GM13976 (cell line): ENCODE measurements around the gene CRYAB.

ENCODE experiments used
- DNase-seq: peaks from one replicate; pipeline ENCODE4 v3.0.0; 2012; ENCODE audit warnings: low spot score
- in situ Hi-C: fragments of 300-500 bp; cut with MboI; formaldehyde crosslinking; loops from one replicate; pipeline ENCODE4 v1.12.0; 2022; ENCODE audit warnings: low sequenced_read_pairs, mixed read lengths, inconsistent platforms; ENCODE audit not compliant: unreplicated experiment
- TF ChIP-seq, protein P1 (sequence below): IDR thresholded peaks from 2 replicates; pipeline ENCODE4 v1.5.1; 2012; ENCODE audit warnings: borderline replicate concordance, mild to moderate bottlenecking; ENCODE audit not compliant: insufficient read depth; ENCODE audit errors: extremely low read depth, missing control alignments, control extremely low read depth

Gene CRYAB

DNA sequence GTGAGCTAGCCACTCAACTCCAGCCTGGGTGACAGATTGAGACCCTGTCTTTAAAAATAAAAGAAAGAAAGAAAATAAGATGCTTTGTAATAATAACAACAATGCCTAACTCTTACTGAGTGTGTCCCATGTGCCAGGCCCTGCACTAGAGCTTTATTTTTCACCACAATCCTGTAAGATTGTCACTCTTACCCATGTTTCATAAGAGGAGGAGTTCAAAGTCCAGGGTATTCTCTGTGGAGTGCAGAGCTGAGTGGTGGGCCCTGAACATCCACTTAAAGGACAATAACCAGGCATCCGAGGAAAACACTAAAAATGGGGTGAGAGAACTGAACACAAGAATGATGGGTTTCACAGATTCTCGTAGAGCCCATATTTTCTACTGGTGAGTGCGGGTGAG is 6.2 kb upstream of the CRYAB start:
- TF ChIP-seq, protein P1, sequence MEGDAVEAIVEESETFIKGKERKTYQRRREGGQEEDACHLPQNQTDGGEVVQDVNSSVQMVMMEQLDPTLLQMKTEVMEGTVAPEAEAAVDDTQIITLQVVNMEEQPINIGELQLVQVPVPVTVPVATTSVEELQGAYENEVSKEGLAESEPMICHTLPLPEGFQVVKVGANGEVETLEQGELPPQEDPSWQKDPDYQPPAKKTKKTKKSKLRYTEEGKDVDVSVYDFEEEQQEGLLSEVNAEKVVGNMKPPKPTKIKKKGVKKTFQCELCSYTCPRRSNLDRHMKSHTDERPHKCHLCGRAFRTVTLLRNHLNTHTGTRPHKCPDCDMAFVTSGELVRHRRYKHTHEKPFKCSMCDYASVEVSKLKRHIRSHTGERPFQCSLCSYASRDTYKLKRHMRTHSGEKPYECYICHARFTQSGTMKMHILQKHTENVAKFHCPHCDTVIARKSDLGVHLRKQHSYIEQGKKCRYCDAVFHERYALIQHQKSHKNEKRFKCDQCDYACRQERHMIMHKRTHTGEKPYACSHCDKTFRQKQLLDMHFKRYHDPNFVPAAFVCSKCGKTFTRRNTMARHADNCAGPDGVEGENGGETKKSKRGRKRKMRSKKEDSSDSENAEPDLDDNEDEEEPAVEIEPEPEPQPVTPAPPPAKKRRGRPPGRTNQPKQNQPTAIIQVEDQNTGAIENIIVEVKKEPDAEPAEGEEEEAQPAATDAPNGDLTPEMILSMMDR: no peak
- DNase-seq: no peak
- in situ Hi-C loops: no loop called here

DNA sequence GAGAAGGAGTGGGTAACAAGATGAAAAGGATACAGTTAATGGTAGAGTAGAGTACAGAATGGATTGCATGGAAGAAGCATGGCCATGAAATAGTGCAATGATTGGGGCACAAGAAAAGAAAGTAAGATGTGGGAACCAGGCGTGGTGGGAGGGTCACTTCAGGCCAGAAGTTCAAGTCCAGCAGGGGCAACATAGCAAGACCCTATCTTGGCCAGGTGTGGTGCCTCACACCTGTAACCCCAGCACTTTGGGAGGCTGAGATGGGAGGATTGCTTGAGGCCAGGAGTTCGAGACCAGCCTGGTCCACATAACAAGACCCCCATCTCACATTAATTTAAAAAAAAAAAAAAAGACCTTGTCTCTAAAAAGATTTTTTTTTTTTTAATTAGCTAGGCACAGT is 5.7 kb upstream of the CRYAB start:
- TF ChIP-seq, protein P1: no peak
- DNase-seq: no peak
- in situ Hi-C loops: no loop called here

DNA sequence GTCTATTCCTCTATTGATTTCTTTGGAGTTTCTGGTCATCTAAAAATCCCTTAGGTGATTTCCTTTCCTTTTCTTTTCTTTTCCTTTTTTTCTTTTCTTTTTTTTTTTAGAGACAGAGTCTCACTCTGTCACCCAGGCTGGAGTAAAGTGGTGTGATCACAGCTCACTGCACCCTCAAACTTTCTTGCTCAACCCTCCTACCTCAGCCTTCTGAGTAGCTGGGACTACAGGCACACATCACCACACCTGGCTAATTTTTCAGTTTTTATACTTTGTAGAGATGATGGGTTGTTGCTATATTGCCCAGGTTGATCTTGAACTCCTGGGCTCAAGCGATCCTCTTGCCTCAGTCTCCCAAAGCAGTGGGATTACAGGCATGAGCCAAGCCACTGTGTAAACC is 5.2 kb upstream of the CRYAB start:
- in situ Hi-C loops: no loop called here
- TF ChIP-seq, protein P1: no peak
- DNase-seq: no peak

DNA sequence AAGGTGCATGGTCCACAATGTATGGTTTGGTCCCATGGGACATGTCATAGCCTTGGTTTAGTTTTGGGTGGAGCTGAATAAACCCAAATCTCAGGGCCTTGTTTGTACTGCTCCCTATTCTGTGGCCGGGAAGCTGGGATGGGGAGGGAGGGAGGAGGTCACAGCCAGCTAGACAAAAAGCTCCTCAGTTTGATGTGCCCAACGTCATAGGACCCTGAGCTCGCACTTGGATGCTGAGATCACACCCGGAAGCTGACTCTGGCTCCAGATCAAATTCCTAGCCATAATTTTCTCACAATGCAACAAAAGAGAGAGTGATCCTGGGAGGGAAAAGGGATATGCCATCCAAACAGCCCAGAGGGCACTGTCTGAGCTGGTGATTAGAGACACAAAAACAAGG is 2.4 kb upstream of the CRYAB start:
- in situ Hi-C loops: no loop called here
- no peak for DNase-seq
- TF ChIP-seq, protein P1: no peak

DNA sequence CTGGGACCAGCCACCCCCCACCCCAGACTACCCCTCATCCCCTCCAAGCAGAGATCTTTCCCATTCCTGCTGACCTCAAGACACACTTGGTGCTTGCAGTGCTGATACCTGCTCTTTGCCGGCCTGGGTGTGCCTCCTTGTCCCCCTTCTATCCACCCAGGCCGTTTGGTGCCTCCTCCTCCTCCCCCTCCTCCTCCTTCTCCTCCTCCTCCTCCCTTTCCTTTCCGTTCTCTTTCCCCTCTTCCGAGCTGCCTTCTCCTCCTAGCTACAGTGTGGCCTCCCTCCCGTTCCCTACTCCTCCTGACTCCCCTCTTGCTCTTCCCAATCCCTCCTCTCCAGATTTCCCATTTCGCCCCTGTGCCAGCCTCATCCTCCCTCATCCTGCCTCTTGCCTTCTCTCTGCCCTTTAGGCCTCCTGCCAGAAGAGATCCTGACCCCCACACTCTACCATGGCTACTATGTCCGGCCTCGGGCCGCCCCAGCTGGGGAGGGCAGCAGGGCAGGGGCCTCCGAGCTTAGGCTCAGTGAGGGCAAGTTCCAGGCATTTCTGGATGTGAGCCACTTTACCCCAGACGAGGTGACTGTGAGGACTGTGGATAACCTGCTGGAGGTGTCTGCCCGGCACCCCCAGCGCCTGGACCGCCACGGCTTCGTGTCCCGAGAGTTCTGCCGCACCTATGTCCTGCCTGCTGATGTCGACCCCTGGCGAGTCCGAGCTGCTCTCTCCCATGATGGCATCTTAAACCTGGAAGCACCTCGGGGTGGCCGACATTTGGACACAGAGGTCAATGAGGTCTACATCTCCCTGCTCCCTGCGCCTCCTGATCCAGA is 1.7 kb upstream of the CRYAB start:
- TF ChIP-seq, protein P1: no peak
- in situ Hi-C loops: no loop called here
- no peak for DNase-seq

DNA sequence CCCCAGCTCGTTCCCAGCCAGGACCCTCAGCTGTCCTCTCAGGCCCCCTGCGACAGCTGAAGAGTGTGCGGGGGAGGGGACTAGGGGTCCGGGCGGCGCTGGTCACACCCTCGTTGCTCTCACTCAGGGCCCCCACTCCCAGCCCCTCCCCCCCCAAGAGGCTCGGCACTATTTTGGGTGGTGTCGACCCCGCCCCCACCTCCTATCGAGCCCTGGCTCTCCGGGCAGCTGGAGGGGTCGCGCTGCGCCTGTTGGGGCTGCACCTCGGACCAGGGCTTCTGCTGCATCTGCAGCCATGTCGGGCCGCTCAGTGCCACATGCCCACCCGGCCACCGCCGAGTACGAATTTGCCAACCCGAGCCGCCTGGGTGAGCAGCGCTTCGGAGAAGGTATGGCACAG is 965 bp upstream of the CRYAB start, which contains the start of gene HSPB2:
Gene HSPB2, plus strand, starts transcription at position 200 of the 400 bp plus-strand sequence. Its CDS starts 96 bp downstream, at position 296.
- DNase-seq: no peak
- in situ Hi-C loops: no loop called here
- TF ChIP-seq, protein P1: no peak
